ENCODE measurements around the gene OLIG1.

Gene OLIG1

DNA sequence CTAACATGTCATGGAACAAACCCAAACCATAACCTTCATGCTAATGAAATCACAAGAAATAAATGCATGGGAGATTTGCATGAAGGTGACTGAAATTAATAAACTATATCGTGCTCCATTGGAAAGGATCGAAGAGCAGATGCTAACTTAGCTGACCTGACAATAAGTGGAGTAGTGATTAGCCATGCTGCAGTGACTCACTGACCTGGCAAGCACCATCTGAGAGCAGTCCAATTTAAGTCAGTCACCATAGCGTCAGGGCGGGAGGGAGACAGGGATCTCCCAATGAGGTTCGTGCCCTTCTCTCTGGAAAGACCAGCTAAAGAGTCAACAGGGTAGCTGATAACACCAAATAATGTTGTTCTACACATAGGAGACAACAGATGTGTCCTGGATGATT, 22.7 kb upstream of the OLIG1 start:
- no peaks in the 10 kb centered on the region for H3K9me3 ChIP-seq (ENCODE audit: low read length)
- no peak overlapping the region for H3K27ac ChIP-seq (ENCODE audit: low read depth, low read length)
- H3K4me1 ChIP-seq (ENCODE audit: insufficient read depth, low read length) = no peaks in the 10 kb centered on the region
- no peaks in the 10 kb centered on the region for H3K36me3 ChIP-seq (ENCODE audit: insufficient read depth, low read length)
- H3K4me3 ChIP-seq (ENCODE audit: low read depth in 1 of 2, low read length in 2 of 2) = no peak overlapping the region
- no peak overlapping the region for H3K9ac ChIP-seq (ENCODE audit: low read length)
- peaks cover 0 to 4% of the 10 kb centered on the region in 2 donors for H3K27me3 ChIP-seq (ENCODE audit: control insufficient read depth in 1 of 2, insufficient read depth in 2 of 2, low read length in 2 of 2)

DNA sequence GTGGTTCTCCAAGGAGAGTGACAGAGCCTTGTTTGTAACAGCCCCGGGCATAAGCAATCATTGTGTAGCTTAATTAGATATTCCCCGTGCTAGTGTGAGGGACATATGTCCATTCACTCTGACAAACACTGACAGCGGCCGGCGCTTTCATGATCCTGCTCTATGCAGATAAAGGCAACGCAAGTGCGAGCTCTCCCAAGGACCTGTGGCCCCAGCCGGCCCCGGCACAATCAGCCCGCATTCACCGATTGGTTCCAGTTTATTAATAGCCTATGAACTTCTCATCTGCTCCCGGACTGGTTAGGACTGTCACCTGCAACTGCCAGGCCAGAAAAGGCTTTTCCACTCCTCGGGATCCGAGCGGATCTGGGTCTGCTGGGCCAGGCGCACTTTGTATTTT, 18.0 kb upstream of the OLIG1 start:
- Histone ChIP-seq H3K27ac (ENCODE audit: low read depth, low read length) (no peak overlapping the region), H3K36me3 (ENCODE audit: insufficient read depth, low read length) (no peaks in the 10 kb centered on the region), H3K9ac (ENCODE audit: low read length) (no peak overlapping the region), H3K9me3 (ENCODE audit: low read length) (no peaks in the 10 kb centered on the region), H3K4me1 (ENCODE audit: insufficient read depth, low read length) (no peaks in the 10 kb centered on the region), H3K4me3 (ENCODE audit: low read depth in 1 of 2, low read length in 2 of 2) (no peak overlapping the region), H3K27me3 (ENCODE audit: control insufficient read depth in 1 of 2, insufficient read depth in 2 of 2, low read length in 2 of 2) (no peaks in the 10 kb centered on the region)

DNA sequence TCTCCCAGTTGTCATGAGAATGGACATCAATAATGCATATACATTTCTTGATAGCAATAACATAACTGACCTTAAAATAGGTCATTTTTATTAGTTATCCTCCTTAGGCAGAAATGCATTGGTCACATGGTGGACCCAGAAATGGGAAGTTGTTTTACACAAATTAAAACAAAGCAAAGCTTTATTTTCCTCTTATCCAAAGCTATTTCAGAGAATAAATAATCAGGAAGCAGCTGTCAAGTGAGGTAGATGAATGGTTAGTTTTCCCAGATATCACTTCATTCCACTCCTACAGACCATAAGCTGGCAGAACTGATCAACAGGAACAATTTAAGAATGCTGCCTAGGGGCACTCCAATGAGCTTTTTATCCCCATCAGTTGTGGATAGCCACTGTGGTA, 16.0 kb upstream of the OLIG1 start:
- H3K4me1 ChIP-seq (ENCODE audit: insufficient read depth, low read length) = no peaks in the 10 kb centered on the region
- H3K27me3 ChIP-seq (ENCODE audit: control insufficient read depth in 1 of 2, insufficient read depth in 2 of 2, low read length in 2 of 2) = no peaks in the 10 kb centered on the region
- H3K9ac ChIP-seq (ENCODE audit: low read length) = no peak overlapping the region
- no peaks in the 10 kb centered on the region for H3K9me3 ChIP-seq (ENCODE audit: low read length)
- no peak overlapping the region for H3K27ac ChIP-seq (ENCODE audit: low read depth, low read length)
- no peaks in the 10 kb centered on the region for H3K36me3 ChIP-seq (ENCODE audit: insufficient read depth, low read length)
- no peak overlapping the region for H3K4me3 ChIP-seq (ENCODE audit: low read depth in 1 of 2, low read length in 2 of 2)

DNA sequence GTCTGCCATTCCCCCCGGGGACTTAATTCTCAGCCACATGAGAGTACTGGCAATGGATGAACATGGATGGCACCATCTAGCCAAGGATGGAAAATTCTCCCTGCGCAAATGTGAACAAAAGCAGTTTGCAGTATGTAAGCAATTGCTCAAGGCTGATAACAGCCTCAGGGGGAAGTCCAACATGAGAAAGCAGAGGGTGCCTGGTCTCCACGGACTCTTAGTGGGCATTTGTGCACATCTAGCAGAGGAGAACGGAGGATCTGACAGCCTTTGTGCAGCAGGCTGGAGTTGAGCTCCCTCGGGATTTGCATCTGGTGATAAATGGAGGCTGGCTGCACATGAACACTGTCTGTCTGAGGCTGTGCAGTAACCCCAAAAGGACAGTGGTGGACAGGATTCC, 13.9 kb upstream of the OLIG1 start:
- no peaks in the 10 kb centered on the region for H3K4me1 ChIP-seq (ENCODE audit: insufficient read depth, low read length)
- no peaks in the 10 kb centered on the region for H3K27me3 ChIP-seq (ENCODE audit: control insufficient read depth in 1 of 2, insufficient read depth in 2 of 2, low read length in 2 of 2)
- no peak overlapping the region for H3K4me3 ChIP-seq (ENCODE audit: low read depth in 1 of 2, low read length in 2 of 2)
- H3K36me3 ChIP-seq (ENCODE audit: insufficient read depth, low read length) = no peaks in the 10 kb centered on the region
- H3K27ac ChIP-seq (ENCODE audit: low read depth, low read length) = no peak overlapping the region
- H3K9ac ChIP-seq (ENCODE audit: low read length) = no peak overlapping the region
- no peaks in the 10 kb centered on the region for H3K9me3 ChIP-seq (ENCODE audit: low read length)

DNA sequence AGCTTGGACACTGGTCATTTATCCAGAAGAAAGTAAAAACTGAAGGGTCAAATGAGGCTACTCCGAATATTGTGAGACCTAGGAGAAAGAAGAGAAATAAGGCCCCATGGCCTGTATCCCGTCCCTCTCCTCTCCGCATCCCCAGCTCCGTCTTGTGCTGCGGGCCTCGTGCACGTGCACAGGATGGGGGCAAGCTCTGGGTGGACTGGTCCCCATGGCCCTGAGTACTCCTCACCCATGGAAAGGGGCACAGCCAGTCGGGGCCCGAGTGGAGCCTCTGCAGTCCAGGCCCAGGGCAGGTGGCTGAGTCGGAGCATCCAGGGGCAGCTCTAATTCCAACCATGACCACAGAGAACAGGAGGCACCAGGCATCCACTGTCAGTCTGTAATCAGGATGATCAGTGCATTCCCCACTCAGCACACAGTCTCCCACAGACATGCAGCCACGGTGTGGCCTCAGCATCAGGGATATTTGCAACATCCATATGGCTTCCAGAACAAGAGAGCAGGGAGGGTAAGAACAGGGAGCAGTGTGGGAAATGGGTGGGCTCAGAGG, 12.5 kb upstream of the OLIG1 start:
- H3K4me3 ChIP-seq (ENCODE audit: low read depth in 1 of 2, low read length in 2 of 2) = no peak overlapping the region
- H3K27ac ChIP-seq (ENCODE audit: low read depth, low read length) = no peak overlapping the region
- no peaks in the 10 kb centered on the region for H3K4me1 ChIP-seq (ENCODE audit: insufficient read depth, low read length)
- H3K36me3 ChIP-seq (ENCODE audit: insufficient read depth, low read length) = no peaks in the 10 kb centered on the region
- no peak overlapping the region for H3K9ac ChIP-seq (ENCODE audit: low read length)
- H3K9me3 ChIP-seq (ENCODE audit: low read length) = no peaks in the 10 kb centered on the region
- no peaks in the 10 kb centered on the region for H3K27me3 ChIP-seq (ENCODE audit: control insufficient read depth in 1 of 2, insufficient read depth in 2 of 2, low read length in 2 of 2)

DNA sequence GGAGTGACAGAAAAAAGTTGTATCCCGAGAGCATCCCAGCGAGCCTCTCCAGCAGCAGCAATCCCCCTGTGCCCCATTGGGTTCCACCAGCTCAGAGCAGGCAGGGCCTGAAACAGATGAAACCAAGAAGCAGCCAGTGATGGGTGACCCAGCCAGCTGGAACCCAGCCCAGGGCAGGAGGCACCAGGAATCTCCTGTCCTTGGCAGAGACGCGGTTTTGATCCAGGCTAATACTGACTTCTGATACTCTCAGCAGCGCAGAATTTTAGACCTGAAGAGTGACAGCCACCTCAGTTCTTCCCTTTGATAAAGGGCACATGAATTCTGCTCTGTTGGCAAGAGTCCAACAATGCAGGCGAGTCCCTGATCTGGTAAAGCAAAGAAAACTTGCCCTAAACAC, 11.4 kb upstream of the OLIG1 start:
- Histone ChIP-seq H3K4me1 (ENCODE audit: insufficient read depth, low read length) (no peaks in the 10 kb centered on the region), H3K9ac (ENCODE audit: low read length) (no peak overlapping the region), H3K27me3 (ENCODE audit: control insufficient read depth in 1 of 2, insufficient read depth in 2 of 2, low read length in 2 of 2) (peaks cover 0 to 3% of the 10 kb centered on the region in 2 donors), H3K9me3 (ENCODE audit: low read length) (no peaks in the 10 kb centered on the region), H3K4me3 (ENCODE audit: low read depth in 1 of 2, low read length in 2 of 2) (no peak overlapping the region), H3K36me3 (ENCODE audit: insufficient read depth, low read length) (no peaks in the 10 kb centered on the region), H3K27ac (ENCODE audit: low read depth, low read length) (no peak overlapping the region)

DNA sequence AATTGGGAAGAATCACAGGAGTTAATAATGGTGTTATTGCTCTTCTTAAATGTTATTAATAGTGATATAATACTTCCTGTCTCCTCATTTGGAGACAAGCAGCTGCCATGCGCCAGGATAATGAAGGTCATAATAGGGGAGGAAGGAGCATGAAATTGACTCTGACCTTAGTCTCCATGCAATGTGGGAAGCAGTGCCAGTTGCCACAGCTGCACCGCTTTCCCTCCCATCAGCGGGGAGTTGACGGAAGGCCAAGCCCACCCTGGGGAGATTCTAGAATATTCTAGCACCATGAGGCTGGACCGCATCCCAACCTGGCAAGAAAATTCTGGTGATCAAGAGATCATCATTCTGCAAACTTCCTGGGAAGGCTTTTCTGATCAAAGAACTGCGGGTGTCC, 11.0 kb upstream of the OLIG1 start:
- Histone ChIP-seq H3K27ac (ENCODE audit: low read depth, low read length) (no peak overlapping the region), H3K4me3 (ENCODE audit: low read depth in 1 of 2, low read length in 2 of 2) (no peak overlapping the region), H3K27me3 (ENCODE audit: control insufficient read depth in 1 of 2, insufficient read depth in 2 of 2, low read length in 2 of 2) (peaks cover 4 to 7% of the 10 kb centered on the region in 2 donors), H3K36me3 (ENCODE audit: insufficient read depth, low read length) (no peaks in the 10 kb centered on the region), H3K9ac (ENCODE audit: low read length) (no peak overlapping the region), H3K4me1 (ENCODE audit: insufficient read depth, low read length) (no peaks in the 10 kb centered on the region), H3K9me3 (ENCODE audit: low read length) (no peaks in the 10 kb centered on the region)

DNA sequence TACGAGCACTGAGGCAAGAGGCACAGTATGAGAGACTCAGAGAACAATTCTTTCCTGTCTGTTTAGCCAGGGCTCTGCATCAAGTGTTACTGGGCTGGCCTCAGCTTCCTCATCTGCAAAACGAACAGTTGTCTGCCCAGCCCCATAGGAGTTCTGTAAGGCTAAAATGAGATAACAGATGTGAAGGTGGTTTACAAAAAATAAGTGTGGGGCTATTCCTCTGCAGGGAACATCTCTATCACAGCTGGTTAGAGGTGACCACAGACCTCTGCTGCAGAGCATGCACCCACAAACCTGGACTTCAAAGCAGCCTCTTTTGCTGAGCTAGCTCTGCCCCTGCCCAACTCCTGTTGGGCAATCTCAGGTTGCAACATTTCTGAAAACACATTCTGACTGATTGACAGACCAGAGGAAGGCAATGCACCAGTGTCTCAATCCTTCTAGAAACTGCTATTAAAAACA, 10.5 kb upstream of the OLIG1 start:
- no peak overlapping the region for H3K4me3 ChIP-seq (ENCODE audit: low read depth in 1 of 2, low read length in 2 of 2)
- no peaks in the 10 kb centered on the region for H3K36me3 ChIP-seq (ENCODE audit: insufficient read depth, low read length)
- H3K9me3 ChIP-seq (ENCODE audit: low read length) = no peaks in the 10 kb centered on the region
- H3K27me3 ChIP-seq (ENCODE audit: control insufficient read depth in 1 of 2, insufficient read depth in 2 of 2, low read length in 2 of 2) = peaks cover 4 to 9% of the 10 kb centered on the region in 2 donors
- no peak overlapping the region for H3K27ac ChIP-seq (ENCODE audit: low read depth, low read length)
- H3K4me1 ChIP-seq (ENCODE audit: insufficient read depth, low read length) = no peaks in the 10 kb centered on the region
- H3K9ac ChIP-seq (ENCODE audit: low read length) = no peak overlapping the region

DNA sequence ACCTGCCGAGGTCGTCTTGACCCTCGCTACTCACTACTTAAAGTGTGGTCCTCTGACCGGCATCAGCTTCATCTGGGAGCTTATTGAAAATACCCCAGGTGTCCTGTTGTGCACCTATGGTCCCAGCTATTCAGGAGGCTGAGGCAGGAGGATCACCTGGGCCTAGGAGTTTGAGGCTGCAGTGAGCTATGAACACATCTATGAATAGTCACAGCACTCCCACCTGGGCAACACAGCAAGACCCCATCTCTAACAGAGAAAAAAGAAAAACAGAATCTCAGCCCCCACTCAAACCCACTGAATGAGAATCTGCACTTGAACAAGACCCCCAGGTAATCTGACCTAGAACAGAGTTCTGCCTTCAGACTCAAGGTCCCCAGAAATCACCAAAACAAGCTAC, 8.7 kb upstream of the OLIG1 start:
- Histone ChIP-seq H3K36me3 (ENCODE audit: insufficient read depth, low read length) (no peaks in the 10 kb centered on the region), H3K27me3 (ENCODE audit: control insufficient read depth in 1 of 2, insufficient read depth in 2 of 2, low read length in 2 of 2) (peaks cover 8 to 9% of the 10 kb centered on the region in 2 donors), H3K4me1 (ENCODE audit: insufficient read depth, low read length) (no peaks in the 10 kb centered on the region), H3K4me3 (ENCODE audit: low read depth in 1 of 2, low read length in 2 of 2) (no peak overlapping the region), H3K27ac (ENCODE audit: low read depth, low read length) (no peak overlapping the region), H3K9ac (ENCODE audit: low read length) (no peak overlapping the region), H3K9me3 (ENCODE audit: low read length) (no peaks in the 10 kb centered on the region)

DNA sequence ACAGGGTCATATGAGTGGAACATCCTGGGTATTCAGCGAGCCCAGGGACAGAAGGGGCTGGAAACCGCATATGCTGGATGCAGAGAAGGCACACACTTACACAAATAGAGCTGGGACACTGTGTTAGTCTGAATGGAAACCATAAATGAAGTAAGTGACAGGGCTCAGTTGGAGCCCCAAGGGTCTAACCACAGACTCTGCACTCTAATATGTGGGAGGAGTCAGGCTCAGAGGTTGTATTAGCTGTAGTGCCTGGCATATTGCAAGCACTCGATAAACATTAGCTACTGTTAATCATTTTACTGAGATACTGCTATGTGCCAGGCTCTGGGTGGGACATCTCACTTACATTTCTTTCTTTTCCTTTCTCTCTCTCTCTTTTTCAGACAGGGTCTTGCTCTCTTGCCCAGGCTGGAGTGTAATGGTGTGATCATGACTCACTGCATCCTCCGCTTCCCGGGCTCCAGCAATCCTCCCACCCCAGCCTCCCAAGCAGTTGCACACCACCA, 6.5 kb upstream of the OLIG1 start:
- Histone ChIP-seq H3K27ac (ENCODE audit: low read depth, low read length) (no peak overlapping the region), H3K9ac (ENCODE audit: low read length) (no peak overlapping the region), H3K4me3 (ENCODE audit: low read depth in 1 of 2, low read length in 2 of 2) (no peak overlapping the region), H3K27me3 (ENCODE audit: control insufficient read depth in 1 of 2, insufficient read depth in 2 of 2, low read length in 2 of 2) (peaks cover 16 to 28% of the 10 kb centered on the region in 2 donors), H3K4me1 (ENCODE audit: insufficient read depth, low read length) (no peaks in the 10 kb centered on the region), H3K36me3 (ENCODE audit: insufficient read depth, low read length) (no peaks in the 10 kb centered on the region), H3K9me3 (ENCODE audit: low read length) (no peaks in the 10 kb centered on the region)

DNA sequence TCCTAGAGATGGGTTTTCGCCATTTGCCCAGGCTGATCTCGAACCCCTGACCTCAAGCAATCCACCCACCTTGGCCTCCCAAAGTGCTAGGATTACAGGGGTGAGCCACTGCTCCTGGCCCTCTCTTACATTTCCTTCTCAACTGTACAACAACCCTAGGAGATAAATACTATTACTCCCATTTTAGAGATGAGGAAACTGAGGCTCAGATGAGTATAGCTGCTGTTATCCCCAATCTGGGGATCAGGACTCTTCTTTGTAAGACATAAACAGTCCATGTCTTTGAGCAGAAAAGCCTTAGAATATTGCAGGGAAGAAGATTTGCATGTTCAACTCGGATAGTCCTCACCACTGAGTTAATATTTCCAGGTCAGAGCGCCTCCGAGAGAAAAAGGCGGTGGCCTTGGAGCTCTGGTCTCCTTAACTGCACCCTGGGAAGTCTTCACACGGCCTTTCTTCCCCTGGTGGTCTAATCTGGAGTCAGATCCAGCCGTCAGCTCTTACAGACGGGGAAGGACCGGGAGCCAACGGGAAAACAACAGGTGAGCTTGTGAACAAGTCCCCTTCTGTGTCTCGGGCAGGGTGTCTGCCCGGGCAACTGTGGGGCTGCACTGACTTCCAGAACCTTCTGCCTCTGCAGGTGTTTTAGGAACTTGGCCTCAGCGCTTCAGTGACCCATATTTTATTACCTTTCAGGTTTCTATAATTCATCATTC, 5.9 kb upstream of the OLIG1 start:
- Histone ChIP-seq H3K27me3 (ENCODE audit: control insufficient read depth in 1 of 2, insufficient read depth in 2 of 2, low read length in 2 of 2) (peaks cover 22 to 34% of the 10 kb centered on the region in 2 donors), H3K27ac (ENCODE audit: low read depth, low read length) (no peak overlapping the region), H3K9me3 (ENCODE audit: low read length) (no peaks in the 10 kb centered on the region), H3K4me1 (ENCODE audit: insufficient read depth, low read length) (no peaks in the 10 kb centered on the region), H3K36me3 (ENCODE audit: insufficient read depth, low read length) (no peaks in the 10 kb centered on the region), H3K9ac (ENCODE audit: low read length) (no peak overlapping the region), H3K4me3 (ENCODE audit: low read depth in 1 of 2, low read length in 2 of 2) (no peak overlapping the region)
